ENCODE results near the gene GAB3.
A peak's percentile ranks its signal among the peaks of the same experiment; 100 is the strongest.

The GAB3 gene

DNA sequence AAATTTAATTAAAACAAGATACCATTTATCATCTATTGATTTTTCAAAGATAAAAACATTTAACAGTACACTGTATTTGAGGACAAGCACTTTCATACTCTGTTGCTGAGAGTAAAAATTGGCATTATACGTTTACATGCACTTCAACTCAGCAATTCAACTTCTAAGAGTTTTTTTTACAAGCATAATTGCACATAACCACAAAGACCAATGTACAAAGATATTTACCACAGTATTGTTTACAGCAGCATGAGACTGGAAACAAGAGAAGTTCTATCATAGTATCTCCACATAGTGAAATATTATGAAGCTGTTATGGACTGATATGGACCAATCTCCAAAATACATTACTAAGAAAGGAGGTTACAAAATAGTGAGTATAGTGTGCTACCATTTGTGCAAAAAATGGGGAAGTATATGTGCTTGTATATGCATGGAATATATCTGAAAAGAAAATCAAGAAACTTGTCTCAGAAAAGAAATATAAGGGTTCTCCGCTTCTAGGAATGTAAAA is 10.9 kb downstream of the GAB3 start:
- H3K27me3 ChIP-seq (ENCODE audit: control insufficient read depth, insufficient read depth, low read length): peaks cover 3% of the 10 kb centered on the region

DNA sequence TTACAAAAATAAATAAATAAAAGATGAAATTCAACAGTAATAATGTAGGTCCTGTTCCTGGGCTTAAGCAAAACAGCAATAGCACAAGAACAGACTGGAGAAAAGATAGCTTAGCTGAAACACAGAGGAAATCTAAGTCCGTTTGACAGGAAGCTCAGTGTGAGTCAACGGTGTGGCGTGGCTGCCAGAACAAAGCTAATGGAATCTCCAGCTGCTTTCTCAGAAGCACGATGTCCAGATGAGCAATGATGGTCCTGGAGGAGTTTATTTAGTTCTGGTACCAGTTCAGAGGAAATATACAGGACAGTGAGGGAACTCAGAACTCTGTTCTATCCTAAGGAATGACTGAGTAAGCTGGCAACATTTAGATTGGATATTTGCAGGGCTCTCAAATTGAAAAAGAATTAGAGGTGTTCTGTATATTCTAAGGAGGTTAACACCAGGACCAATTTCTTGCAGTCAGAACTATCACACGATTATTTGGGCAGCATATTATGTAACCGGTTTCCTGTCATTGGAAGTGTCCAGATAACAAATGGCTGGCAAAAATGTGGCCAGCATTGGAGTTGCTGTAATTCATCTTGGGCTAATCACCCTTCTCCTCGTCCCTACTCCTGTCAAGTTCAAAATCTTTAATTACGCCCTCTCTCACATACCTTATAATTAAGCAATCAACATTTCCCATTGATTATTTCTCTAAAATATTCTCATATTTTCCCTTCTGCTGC is 12.7 kb downstream of the GAB3 start:
- Histone ChIP-seq H3K36me3 (ENCODE audit: control insufficient read depth, insufficient read depth, low read length) (no peaks in the 10 kb centered on the region), H3K4me3 (ENCODE audit: low read length) (no peak overlapping the region), H3K4me1 (ENCODE audit: control insufficient read depth, insufficient read depth, low read length) (peaks cover 20% of the 10 kb centered on the region), H3K9ac (ENCODE audit: low read length) (no peak overlapping the region), H3K27me3 (ENCODE audit: control insufficient read depth, insufficient read depth, low read length) (peaks cover 3% of the 10 kb centered on the region), H3K27ac (ENCODE audit: low read depth, low read length) (peak overlapping the region; percentile 16)

More for the DNA sequence above, 10.9 kb downstream of the GAB3 start:
- peaks cover 12% of the 10 kb centered on the region for H3K4me1 ChIP-seq (ENCODE audit: control insufficient read depth, insufficient read depth, low read length)
- no peaks in the 10 kb centered on the region for H3K36me3 ChIP-seq (ENCODE audit: control insufficient read depth, insufficient read depth, low read length)
- no peak overlapping the region for H3K9ac ChIP-seq (ENCODE audit: low read length)
- H3K4me3 ChIP-seq (ENCODE audit: low read length): no peak overlapping the region
- no peak overlapping the region for H3K27ac ChIP-seq (ENCODE audit: low read depth, low read length)

GRCh38 chrX:154737136-154737535 is 13.7 kb downstream of the GAB3 start:
- Histone ChIP-seq H3K27me3 (ENCODE audit: control insufficient read depth, insufficient read depth, low read length) (peaks cover 3% of the 10 kb centered on the region), H3K4me1 (ENCODE audit: control insufficient read depth, insufficient read depth, low read length) (peaks cover 20% of the 10 kb centered on the region), H3K36me3 (ENCODE audit: control insufficient read depth, insufficient read depth, low read length) (no peaks in the 10 kb centered on the region), H3K4me3 (ENCODE audit: low read length) (no peak overlapping the region), H3K27ac (ENCODE audit: low read depth, low read length) (peak overlapping the region; percentile 41), H3K9ac (ENCODE audit: low read length) (no peak overlapping the region)

- Histone ChIP-seq H3K9ac (ENCODE audit: low read length) (no peak overlapping the region), H3K36me3 (ENCODE audit: control insufficient read depth, insufficient read depth, low read length) (no peaks in the 10 kb centered on the region), H3K4me3 (ENCODE audit: low read length) (no peak overlapping the region), H3K4me1 (ENCODE audit: control insufficient read depth, insufficient read depth, low read length) (peaks cover 20% of the 10 kb centered on the region), H3K27me3 (ENCODE audit: control insufficient read depth, insufficient read depth, low read length) (peaks cover 3% of the 10 kb centered on the region), H3K27ac (ENCODE audit: low read depth, low read length) (peak overlapping the region; percentile 73)
These were observed 15.0 kb downstream of the GAB3 start for GRCh38 chrX:154735695-154736393.

DNA sequence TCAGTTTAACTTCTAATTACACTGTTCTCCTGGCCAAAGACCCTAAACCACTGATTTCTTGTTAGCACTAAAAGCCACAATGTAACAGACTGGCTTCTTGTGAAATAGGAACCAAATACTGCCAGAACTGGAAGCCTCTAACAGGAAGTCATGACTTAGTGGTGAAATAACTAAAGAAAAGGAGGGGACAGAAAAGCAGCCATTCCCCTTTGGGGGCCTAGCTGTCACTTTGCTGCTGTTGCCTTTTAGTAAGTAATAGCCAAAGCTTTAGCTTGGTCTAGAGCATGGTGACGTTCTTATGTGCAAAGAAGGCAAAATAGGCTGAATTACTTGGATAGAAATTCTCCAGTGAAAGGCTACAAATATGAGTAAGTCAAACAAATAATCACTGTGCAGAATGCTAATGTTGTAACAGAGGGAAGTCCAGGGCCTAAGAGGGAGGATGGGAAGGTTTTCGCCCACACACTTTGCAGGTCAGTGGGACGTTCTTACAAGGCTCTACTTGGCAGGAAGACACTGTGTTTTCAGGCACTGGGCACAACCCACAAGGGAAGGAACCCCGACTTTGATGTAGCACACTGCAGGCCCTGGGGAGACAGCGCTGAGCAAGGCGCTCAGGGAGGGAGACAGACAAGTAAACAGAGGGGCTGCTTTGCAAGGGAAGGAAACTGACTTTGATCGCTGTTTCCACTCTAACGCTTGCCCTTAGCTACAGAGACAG is 16.7 kb downstream of the GAB3 start:
- no peaks in the 10 kb centered on the region for H3K36me3 ChIP-seq (ENCODE audit: control insufficient read depth, insufficient read depth, low read length)
- no peaks in the 10 kb centered on the region for H3K27me3 ChIP-seq (ENCODE audit: control insufficient read depth, insufficient read depth, low read length)
- peaks cover 30% of the 10 kb centered on the region for H3K4me1 ChIP-seq (ENCODE audit: control insufficient read depth, insufficient read depth, low read length)
- H3K27ac ChIP-seq (ENCODE audit: low read depth, low read length): peak overlapping the region; percentile 71
- H3K9ac ChIP-seq (ENCODE audit: low read length): no peak overlapping the region
- H3K4me3 ChIP-seq (ENCODE audit: low read length): no peak overlapping the region

DNA sequence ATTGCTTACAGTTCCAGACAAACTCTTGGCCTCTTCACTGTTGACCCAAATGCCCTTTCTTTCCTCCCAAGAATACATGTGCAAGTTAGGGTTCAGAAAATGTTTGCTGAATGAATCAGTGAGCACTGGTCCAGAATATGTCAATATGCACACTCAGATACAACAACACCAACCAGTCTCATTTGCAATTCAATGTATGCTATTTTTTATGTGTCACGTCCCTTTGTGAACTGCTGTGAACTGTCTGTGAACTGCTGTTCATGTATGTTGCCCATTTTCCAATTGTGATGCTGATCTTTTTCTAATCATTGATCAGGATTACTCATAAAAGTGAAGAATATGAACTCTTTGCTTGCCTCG is 17.8 kb downstream of the GAB3 start:
- Histone ChIP-seq H3K36me3 (ENCODE audit: control insufficient read depth, insufficient read depth, low read length) (no peaks in the 10 kb centered on the region), H3K4me3 (ENCODE audit: low read length) (no peak overlapping the region), H3K4me1 (ENCODE audit: control insufficient read depth, insufficient read depth, low read length) (peaks cover 37% of the 10 kb centered on the region), H3K9ac (ENCODE audit: low read length) (no peak overlapping the region), H3K27ac (ENCODE audit: low read depth, low read length) (no peak overlapping the region), H3K27me3 (ENCODE audit: control insufficient read depth, insufficient read depth, low read length) (no peaks in the 10 kb centered on the region)

DNA sequence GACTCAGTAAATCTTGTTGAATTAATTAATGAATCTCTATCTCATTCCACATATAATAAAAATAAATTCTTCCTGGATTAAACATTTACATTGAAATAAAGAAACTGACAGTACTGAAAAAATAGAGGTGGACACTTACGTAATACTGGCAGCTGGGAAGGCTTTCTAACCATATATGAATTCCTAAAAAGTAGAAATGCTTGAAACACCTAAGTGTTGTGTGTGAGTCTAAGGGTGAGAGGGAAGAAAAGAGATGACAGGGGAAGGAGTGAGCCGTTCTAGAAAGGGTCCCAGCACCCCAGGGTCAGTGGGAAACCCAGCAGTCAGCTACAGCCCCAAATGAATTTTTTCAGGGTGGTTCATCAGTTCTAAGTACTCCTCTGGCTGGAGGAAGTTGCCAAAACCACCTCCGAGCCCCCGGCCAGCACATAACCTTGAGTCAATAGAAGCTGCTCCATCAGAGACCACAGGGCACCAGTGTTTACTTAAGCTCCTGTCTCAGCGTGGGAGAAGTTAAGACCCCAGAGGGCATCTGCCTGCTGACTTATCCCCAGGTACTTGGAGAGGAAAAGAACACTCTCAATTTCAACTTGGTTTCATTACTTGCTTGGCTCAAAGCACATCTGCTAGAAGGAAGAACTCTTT is 18.3 kb downstream of the GAB3 start:
- no peak overlapping the region for H3K4me3 ChIP-seq (ENCODE audit: low read length)
- no peak overlapping the region for H3K9ac ChIP-seq (ENCODE audit: low read length)
- H3K4me1 ChIP-seq (ENCODE audit: control insufficient read depth, insufficient read depth, low read length): peaks cover 37% of the 10 kb centered on the region
- H3K27ac ChIP-seq (ENCODE audit: low read depth, low read length): no peak overlapping the region
- H3K27me3 ChIP-seq (ENCODE audit: control insufficient read depth, insufficient read depth, low read length): no peaks in the 10 kb centered on the region
- no peaks in the 10 kb centered on the region for H3K36me3 ChIP-seq (ENCODE audit: control insufficient read depth, insufficient read depth, low read length)

DNA sequence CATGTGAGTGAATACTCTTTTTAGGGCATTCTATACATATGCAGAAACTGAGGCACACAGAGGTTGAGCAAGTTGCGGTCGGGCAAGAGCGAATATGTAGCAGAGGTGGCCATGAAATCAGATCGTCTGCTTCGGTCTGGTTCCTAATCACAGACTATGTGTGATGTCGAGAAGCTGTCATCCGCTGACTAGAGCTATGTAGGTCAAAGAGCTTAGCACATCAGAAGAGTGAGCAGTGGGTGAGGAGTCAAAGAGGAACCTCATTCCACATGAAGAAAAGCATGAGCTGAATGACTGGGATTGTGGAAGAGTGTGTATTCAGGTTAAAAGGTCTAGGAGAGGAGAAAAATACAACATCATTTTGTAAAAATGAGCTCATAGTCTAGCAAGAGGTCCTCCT is 19.0 kb downstream of the GAB3 start:
- Histone ChIP-seq H3K27me3 (ENCODE audit: control insufficient read depth, insufficient read depth, low read length) (no peaks in the 10 kb centered on the region), H3K4me1 (ENCODE audit: control insufficient read depth, insufficient read depth, low read length) (peaks cover 35% of the 10 kb centered on the region), H3K27ac (ENCODE audit: low read depth, low read length) (no peak overlapping the region)

DNA sequence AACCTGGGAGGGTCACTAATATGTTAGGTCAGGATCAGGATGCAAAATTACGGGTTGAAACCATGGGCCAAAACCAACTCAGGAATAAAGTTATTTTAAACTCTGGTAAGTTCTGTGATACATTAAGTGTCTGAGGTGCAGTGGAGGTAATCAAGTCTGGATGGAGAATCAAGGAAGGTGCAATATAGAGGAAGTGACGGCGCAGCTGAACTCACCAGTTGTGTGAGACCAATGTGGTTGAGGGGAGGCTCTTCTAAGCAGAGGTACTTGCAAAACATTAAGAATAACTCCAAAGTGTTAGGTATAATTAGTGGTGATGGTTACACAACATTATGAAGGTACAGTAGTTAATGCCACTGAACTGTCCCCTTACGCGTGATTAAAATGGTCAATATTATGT is 19.7 kb downstream of the GAB3 start:
- H3K4me3 ChIP-seq (ENCODE audit: low read length): no peak overlapping the region
- no peak overlapping the region for H3K27ac ChIP-seq (ENCODE audit: low read depth, low read length)
- H3K9ac ChIP-seq (ENCODE audit: low read length): no peak overlapping the region
- peaks cover 35% of the 10 kb centered on the region for H3K4me1 ChIP-seq (ENCODE audit: control insufficient read depth, insufficient read depth, low read length)
- no peaks in the 10 kb centered on the region for H3K36me3 ChIP-seq (ENCODE audit: control insufficient read depth, insufficient read depth, low read length)
- no peaks in the 10 kb centered on the region for H3K27me3 ChIP-seq (ENCODE audit: control insufficient read depth, insufficient read depth, low read length)

More for the DNA sequence above, 19.0 kb downstream of the GAB3 start:
- H3K36me3 ChIP-seq (ENCODE audit: control insufficient read depth, insufficient read depth, low read length): no peaks in the 10 kb centered on the region
- no peak overlapping the region for H3K4me3 ChIP-seq (ENCODE audit: low read length)
- no peak overlapping the region for H3K9ac ChIP-seq (ENCODE audit: low read length)

DNA sequence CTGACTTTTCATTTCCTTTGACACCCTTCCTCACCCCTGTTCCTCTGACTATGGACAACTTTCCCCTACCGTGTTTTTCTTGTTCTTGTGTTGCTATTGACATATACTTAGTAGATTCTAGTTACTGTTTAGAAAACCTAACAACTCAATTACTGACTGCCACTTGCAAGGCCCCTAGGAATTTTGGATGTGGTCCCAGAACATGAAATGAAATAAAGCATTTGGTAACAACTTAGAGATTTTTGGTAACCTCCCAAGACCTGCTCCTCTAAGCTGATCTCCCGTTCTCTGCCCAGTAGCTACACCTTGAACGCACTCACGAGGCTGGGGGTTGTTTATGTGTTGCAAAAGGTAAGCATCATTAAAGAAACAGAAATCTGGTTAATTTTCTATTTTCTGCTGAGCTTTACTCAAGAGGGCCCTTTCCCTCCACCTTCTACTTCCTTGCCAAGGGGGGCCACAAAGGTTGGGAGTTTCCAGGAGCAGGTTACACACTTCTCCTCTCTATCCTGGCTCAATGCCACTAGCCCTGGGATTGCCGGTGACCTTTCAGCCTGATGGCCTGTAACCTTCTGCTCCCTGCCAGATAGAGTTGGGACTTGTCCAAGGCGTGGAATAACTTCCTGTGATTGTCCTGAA is 20.5 kb downstream of the GAB3 start:
- no peaks in the 10 kb centered on the region for H3K27me3 ChIP-seq (ENCODE audit: control insufficient read depth, insufficient read depth, low read length)
- no peak overlapping the region for H3K4me3 ChIP-seq (ENCODE audit: low read length)
- H3K4me1 ChIP-seq (ENCODE audit: control insufficient read depth, insufficient read depth, low read length): peaks cover 30% of the 10 kb centered on the region
- H3K27ac ChIP-seq (ENCODE audit: low read depth, low read length): peak overlapping the region; percentile 59
- no peak overlapping the region for H3K9ac ChIP-seq (ENCODE audit: low read length)
- no peaks in the 10 kb centered on the region for H3K36me3 ChIP-seq (ENCODE audit: control insufficient read depth, insufficient read depth, low read length)

DNA sequence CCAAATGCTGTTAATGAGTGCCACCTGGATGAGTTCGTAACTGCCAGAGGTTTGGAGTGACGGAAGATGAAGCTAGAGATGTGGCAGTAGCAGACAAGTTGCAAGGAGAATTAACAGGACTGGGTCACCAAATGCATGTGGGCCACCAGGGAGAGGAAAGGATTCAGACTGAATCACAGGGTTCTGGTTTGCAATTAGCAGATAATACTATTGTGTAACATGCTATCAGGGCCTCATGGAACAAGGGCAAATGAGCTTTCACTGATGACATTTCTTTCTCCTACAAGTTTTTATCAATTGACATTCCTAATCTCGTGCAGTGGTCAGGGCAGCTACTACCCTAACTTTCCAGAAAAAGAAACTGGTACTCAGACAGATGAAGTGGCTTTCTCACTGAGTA is 21.4 kb downstream of the GAB3 start:
- H3K27ac ChIP-seq (ENCODE audit: low read depth, low read length): peak overlapping the region; percentile 59
- no peak overlapping the region for H3K4me3 ChIP-seq (ENCODE audit: low read length)
- H3K9ac ChIP-seq (ENCODE audit: low read length): no peak overlapping the region
- peaks cover 27% of the 10 kb centered on the region for H3K4me1 ChIP-seq (ENCODE audit: control insufficient read depth, insufficient read depth, low read length)
- no peaks in the 10 kb centered on the region for H3K27me3 ChIP-seq (ENCODE audit: control insufficient read depth, insufficient read depth, low read length)
- no peaks in the 10 kb centered on the region for H3K36me3 ChIP-seq (ENCODE audit: control insufficient read depth, insufficient read depth, low read length)
